Anterior cingulate cortex (tissue), 58 donors: ENCODE results near the gene NAT10.
A peak's percentile ranks its signal among the peaks of the same experiment; 100 is the strongest.

Source experiments
- DNase-seq, 58 donors: peaks; one replicate each; lab custom pipeline; 2025; lab: John Stamatoyannopoulos, UW

Gene NAT10

GRCh38 chr11:34183848-34184391 is 78.5 kb downstream of the NAT10 start:
- no peak for DNase-seq

GRCh38 chr11:34184505-34185015 is 79.1 kb downstream of the NAT10 start:
- DNase-seq, result no peak

- DNase-seq, result peak in 6 of 58 donors; percentile 21 to 48 (median 27)
Observed at GRCh38 chr11:34185926-34186841, 80.8 kb downstream of the NAT10 start.

- no peak for DNase-seq
Observed at GRCh38 chr11:34188181-34188580, 82.8 kb downstream of the NAT10 start.

- DNase-seq, result no peak
Observed at GRCh38 chr11:34189191-34189590, 83.8 kb downstream of the NAT10 start.

- no peak for DNase-seq
Observed at GRCh38 chr11:34190192-34191139, 85.0 kb downstream of the NAT10 start.

GRCh38 chr11:34191578-34191977 is 86.1 kb downstream of the NAT10 start:
- no peak for DNase-seq

GRCh38 chr11:34192481-34193401 is 87.3 kb downstream of the NAT10 start:
- DNase-seq, result peak in 28 of 58 donors; percentile 5 to 64 (median 30)

GRCh38 chr11:34194576-34195335 is 89.3 kb downstream of the NAT10 start:
- DNase-seq, result no peak
